ENCODE results near the gene CCNH.

Gene CCNH

DNA sequence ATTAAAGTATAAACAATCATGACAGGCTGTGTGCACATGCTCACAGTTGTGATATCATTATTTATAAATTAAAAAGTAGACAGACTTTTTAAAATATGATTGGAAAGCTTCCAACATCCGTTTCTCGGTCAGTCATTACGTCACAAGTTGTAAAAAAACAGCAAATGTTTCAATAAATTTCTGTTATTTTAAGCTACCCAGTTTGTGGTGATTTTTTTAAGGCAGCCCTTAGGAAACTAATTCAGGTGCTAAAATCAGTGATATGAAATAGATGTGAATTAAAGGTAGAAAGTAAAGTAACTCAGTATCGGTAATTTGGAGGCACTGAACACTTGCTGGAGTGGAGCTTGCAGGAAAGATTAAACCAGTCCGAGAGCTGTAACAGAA, 1.2 kb downstream of the CCNH start:
- Histone ChIP-seq H3K27me3 (ENCODE audit: insufficient read depth, low read depth, severe bottlenecking) (no peaks in the 10 kb centered on the region), H3K36me3 (peaks cover 46% of the 10 kb centered on the region), H3K4me3 (ENCODE audit: low read depth, low read length) (peak overlapping the region; percentile 95), H3K9me3 (ENCODE audit: severe bottlenecking) (no peaks in the 10 kb centered on the region), H3K27ac (no peak overlapping the region)
- DNase-seq = no peak
- TF ChIP-seq, protein P1, sequence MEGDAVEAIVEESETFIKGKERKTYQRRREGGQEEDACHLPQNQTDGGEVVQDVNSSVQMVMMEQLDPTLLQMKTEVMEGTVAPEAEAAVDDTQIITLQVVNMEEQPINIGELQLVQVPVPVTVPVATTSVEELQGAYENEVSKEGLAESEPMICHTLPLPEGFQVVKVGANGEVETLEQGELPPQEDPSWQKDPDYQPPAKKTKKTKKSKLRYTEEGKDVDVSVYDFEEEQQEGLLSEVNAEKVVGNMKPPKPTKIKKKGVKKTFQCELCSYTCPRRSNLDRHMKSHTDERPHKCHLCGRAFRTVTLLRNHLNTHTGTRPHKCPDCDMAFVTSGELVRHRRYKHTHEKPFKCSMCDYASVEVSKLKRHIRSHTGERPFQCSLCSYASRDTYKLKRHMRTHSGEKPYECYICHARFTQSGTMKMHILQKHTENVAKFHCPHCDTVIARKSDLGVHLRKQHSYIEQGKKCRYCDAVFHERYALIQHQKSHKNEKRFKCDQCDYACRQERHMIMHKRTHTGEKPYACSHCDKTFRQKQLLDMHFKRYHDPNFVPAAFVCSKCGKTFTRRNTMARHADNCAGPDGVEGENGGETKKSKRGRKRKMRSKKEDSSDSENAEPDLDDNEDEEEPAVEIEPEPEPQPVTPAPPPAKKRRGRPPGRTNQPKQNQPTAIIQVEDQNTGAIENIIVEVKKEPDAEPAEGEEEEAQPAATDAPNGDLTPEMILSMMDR (IDR thresholded peaks at IDR 0.05; ENCODE audit: low read depth, low read length) = no peak

GRCh38 chr5:87410931-87411330, 1.8 kb downstream of the CCNH start:
- H3K27me3 ChIP-seq (ENCODE audit: insufficient read depth, low read depth, severe bottlenecking) = no peaks in the 10 kb centered on the region
- H3K9me3 ChIP-seq (ENCODE audit: severe bottlenecking) = no peaks in the 10 kb centered on the region
- no peak for DNase-seq
- TF ChIP-seq, protein P1 (IDR thresholded peaks at IDR 0.05; ENCODE audit: low read depth, low read length) = no peak
- no peak overlapping the region for H3K27ac ChIP-seq
- H3K4me3 ChIP-seq (ENCODE audit: low read depth, low read length) = no peak overlapping the region
- peaks cover 51% of the 10 kb centered on the region for H3K36me3 ChIP-seq

DNA sequence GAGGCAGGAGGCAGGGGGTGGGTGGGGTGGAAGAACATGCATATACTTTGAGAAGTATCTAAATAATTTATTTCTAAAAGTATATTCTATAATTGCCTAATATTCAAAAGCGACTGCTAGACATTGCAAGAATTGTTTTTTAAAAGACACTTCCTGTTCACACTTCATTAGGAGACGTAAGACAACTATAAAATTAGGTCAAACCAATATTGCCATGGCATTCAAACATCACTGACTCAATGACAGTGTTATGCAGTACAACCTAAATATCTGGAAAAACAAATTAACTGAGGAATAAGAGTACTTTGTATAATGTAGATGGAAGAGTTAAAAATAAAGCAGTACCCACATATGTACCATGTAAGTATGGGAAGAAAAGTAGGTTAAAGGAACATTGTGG, 4.5 kb downstream of the CCNH start:
- no peaks in the 10 kb centered on the region for H3K27me3 ChIP-seq (ENCODE audit: insufficient read depth, low read depth, severe bottlenecking)
- TF ChIP-seq, protein P1 (IDR thresholded peaks at IDR 0.05; ENCODE audit: low read depth, low read length) = no peak
- H3K4me3 ChIP-seq (ENCODE audit: low read depth, low read length) = no peak overlapping the region
- no peak overlapping the region for H3K27ac ChIP-seq
- H3K36me3 ChIP-seq = peaks cover 64% of the 10 kb centered on the region
- no peaks in the 10 kb centered on the region for H3K9me3 ChIP-seq (ENCODE audit: severe bottlenecking)
- no peak for DNase-seq

- H3K27ac ChIP-seq = no peak overlapping the region
- no peaks in the 10 kb centered on the region for H3K9me3 ChIP-seq (ENCODE audit: severe bottlenecking)
- H3K27me3 ChIP-seq (ENCODE audit: insufficient read depth, low read depth, severe bottlenecking) = no peaks in the 10 kb centered on the region
- TF ChIP-seq, protein P1 (IDR thresholded peaks at IDR 0.05; ENCODE audit: low read depth, low read length) = no peak
- DNase-seq = no peak
- no peak overlapping the region for H3K4me3 ChIP-seq (ENCODE audit: low read depth, low read length)
- peaks cover 71% of the 10 kb centered on the region for H3K36me3 ChIP-seq
Measured at GRCh38 chr5:87405472-87406155, 7.1 kb downstream of the CCNH start.

GRCh38 chr5:87404359-87404758, 8.4 kb downstream of the CCNH start:
- TF ChIP-seq, protein P1 (IDR thresholded peaks at IDR 0.05; ENCODE audit: low read depth, low read length) = no peak
- no peak overlapping the region for H3K27ac ChIP-seq
- H3K4me3 ChIP-seq (ENCODE audit: low read depth, low read length) = no peak overlapping the region
- H3K9me3 ChIP-seq (ENCODE audit: severe bottlenecking) = no peaks in the 10 kb centered on the region
- no peaks in the 10 kb centered on the region for H3K27me3 ChIP-seq (ENCODE audit: insufficient read depth, low read depth, severe bottlenecking)
- DNase-seq = no peak
- peaks cover 61% of the 10 kb centered on the region for H3K36me3 ChIP-seq

- TF ChIP-seq, protein P1 (IDR thresholded peaks at IDR 0.05; ENCODE audit: low read depth, low read length) = no peak
- DNase-seq = no peak
- Histone ChIP-seq H3K27me3 (ENCODE audit: insufficient read depth, low read depth, severe bottlenecking) (no peaks in the 10 kb centered on the region), H3K9me3 (ENCODE audit: severe bottlenecking) (no peaks in the 10 kb centered on the region), H3K4me3 (ENCODE audit: low read depth, low read length) (no peak overlapping the region), H3K36me3 (peaks cover 58% of the 10 kb centered on the region), H3K27ac (no peak overlapping the region)
Measured at GRCh38 chr5:87403899-87404298, 8.8 kb downstream of the CCNH start.

All from WERI-Rb-1 (cell line).